Fibroblast of the conjunctiva (primary cell): ENCODE data around the gene ENTPD6.

Experiments
- DNase-seq: peaks from one replicate; pipeline ENCODE4 v3.0.0-alpha.2; 2010; ENCODE audit warnings: low read depth

Gene ENTPD6

DNA sequence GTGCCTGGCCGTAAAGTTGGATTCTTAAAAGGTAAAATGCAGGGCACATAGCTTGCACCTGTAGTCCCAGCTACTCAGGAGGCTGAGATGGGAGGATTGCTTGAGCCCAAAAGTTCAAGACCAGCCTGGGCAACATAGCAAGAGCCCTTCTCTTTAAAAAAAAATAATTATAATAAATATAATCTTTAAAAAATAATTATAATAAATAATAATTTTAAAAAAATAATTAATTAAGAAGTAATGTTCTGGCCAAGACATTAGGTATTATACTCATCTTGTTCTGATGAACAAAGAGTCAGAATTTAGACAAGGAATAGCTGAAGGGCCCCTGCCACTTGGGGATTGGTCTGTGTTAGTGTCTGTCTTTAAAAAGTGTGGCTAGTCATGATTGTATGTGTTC lies 13.9 kb downstream of the ENTPD6 start:
- DNase-seq: no peak

DNA sequence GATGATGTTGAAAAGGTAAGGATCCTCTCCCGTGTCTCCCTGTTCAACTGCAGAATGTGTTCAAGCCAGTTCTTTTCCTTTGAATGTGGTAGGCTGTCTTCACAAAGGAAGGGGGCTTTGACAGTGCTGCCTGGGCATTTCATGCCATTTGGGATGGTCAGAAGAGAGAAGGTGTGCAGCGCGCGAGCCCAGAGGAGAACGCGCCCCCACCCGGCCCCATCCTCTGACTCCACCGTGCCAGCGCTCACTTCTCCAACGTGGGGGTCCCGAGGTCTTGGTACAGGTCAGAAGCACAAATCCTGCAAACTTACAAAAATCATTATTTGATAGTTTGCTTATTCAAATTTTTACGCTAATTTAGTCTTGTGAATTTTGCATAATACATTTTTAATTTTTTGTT lies 14.4 kb downstream of the ENTPD6 start:
- no peak for DNase-seq

- no peak for DNase-seq
These were observed 15.8 kb downstream of the ENTPD6 start for GRCh38 chr20:25211273-25211672.

DNA sequence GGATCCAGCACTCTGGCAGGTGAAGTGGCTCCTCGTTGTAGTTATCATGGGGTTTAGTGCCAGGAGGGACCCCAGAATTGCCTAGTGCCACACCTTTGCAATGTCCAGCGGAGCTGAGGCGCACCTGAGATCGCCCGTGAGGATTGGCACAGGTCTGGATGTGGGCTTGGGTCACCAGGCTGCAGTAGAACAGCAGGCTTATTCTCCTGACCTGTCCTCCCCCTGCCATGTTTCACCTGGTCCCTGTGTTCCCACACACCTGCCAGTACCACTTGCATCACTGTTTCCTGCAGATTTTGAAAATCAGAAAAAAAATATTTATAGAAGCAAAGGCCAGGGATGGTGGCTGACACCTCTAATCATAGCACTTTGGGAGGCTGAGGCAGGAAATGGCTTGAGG lies 16.7 kb downstream of the ENTPD6 start:
- DNase-seq: no peak

GRCh38 chr20:25213566-25214425 lies 18.3 kb downstream of the ENTPD6 start:
- no peak for DNase-seq

- DNase-seq: no peak
These were observed 18.9 kb downstream of the ENTPD6 start for GRCh38 chr20:25214426-25214790.

DNA sequence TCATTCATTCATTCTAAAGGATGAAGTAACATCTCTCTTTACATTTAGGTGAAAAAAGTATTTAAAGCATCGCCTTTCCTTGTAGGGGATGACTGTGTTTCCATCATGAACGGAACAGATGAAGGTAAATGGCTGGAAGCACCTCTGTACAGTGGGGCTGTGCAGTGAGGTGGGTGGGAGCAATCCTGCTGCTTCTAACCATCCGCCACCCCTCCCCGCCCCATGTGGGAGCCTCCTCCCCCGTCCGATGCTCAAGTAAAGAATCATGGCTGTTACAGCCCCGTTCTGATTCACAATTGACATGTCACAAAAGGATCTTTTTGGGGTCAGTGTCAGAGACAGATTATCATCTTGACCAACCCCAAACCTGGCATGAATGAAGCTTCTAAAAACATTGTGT lies 19.3 kb downstream of the ENTPD6 start:
- no peak for DNase-seq

DNA sequence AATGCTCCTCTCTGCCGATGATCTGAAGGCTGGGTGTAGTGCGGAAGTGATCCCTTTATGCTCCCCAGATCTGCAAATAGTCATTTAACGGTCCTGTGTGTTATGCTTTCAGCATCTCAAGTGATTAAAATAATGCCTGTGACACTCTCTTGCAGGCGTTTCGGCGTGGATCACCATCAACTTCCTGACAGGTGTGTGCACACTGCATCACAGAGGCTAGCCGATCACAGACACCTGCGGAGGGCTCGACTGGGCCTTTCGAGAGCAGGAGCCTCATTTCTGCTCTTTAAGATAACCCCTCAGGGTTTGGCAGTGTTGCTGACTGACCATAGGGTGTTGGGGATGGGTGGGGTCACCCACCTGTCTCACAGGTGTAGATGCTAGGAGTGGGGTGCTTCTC lies 20.0 kb downstream of the ENTPD6 start:
- DNase-seq: no peak

GRCh38 chr20:25216199-25216945 lies 20.9 kb downstream of the ENTPD6 start:
- no peak for DNase-seq

- DNase-seq: no peak
These were observed 21.9 kb downstream of the ENTPD6 start for GRCh38 chr20:25217161-25218108.

- no peak for DNase-seq
These were observed 22.6 kb downstream of the ENTPD6 start for GRCh38 chr20:25218109-25218486.

GRCh38 chr20:25218492-25218891 lies 23.0 kb downstream of the ENTPD6 start:
- no peak for DNase-seq

- DNase-seq: no peak
These were observed 23.9 kb downstream of the ENTPD6 start for GRCh38 chr20:25219365-25219764.

- no peak for DNase-seq
These were observed 24.7 kb downstream of the ENTPD6 start for GRCh38 chr20:25220021-25220730.

- DNase-seq: no peak
These were observed 25.5 kb downstream of the ENTPD6 start for GRCh38 chr20:25220810-25221591.

DNA sequence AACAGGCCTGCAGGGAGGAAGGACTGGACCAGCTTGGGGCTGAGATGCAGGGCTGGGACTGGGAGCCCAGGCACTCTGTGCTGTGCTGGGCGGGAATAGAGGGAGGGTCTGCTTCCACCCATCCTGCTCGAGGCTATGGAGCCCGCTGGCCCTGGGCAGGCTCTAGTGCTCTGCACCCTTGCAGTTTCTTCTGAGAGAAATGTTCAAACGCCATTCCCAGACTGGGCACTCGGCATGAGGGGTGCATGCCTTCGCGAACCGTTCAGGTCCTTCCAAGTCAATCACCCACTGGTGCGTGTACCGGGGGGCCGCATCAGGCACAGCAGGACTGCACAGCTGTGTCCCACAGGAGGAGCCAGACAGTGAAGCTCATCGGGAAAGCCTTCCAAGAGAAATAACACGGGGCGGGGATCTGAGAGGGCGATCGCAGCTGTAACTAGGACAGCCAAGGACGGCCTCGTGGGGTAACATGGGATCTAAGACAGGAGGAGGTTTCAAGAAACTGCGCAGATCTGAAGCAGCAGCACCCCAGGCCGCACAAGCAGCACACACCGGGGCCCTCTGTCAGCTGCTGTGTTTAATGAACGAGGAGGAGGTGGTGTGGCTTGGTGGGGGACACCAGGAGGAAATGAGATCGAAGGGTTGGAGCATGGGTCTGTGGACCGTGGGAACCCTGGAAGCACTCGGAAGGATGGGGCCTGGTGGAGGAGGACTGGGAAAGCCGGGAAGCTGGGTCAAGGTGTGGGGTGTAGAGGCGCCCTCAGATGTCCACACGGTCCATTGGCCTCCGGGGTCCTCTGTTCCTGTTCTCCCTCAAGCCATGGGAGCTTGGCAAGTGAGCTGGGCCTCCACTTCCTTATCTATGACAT lies 26.3 kb downstream of the ENTPD6 start:
- DNase-seq: no peak

GRCh38 chr20:25222461-25223178 lies 27.1 kb downstream of the ENTPD6 start:
- no peak for DNase-seq

- DNase-seq: no peak
These were observed 27.7 kb downstream of the ENTPD6 start for GRCh38 chr20:25223179-25223661.
